Stimulated activated CD4-positive, alpha-beta T cell treated with anti-CD3 and anti-CD28 coated beads, Interleukin-12 subunit alpha, Interleukin-12 subunit beta, amount 100 ng/mL, for 48 hours (primary cell): ENCODE data around the gene SH2D3A.
"Not testable (repeated sequence)": the region's sequence is repeated elsewhere in the genome, so short reads cannot be mapped to it uniquely, and the experiment has no call there.

Experiments used
- DNase-seq, 3 donors: peaks; one replicate each; pipeline ENCODE4 v3.0.0-alpha.2; 2020; ENCODE audit warnings: low read depth in 2 of 3, low spot score in 1 of 3

SH2D3A gene

GRCh38 chr19:6767357-6768235, at the start of gene SH2D3A:
SH2D3A (minus strand) TSS chr19:6767435; CDS start chr19:6763748, 3,687 bp downstream.
- peak; percentile 88 to 95 (median 92) for DNase-seq

GRCh38 chr19:6813659-6814058, 46.4 kb upstream of the SH2D3A start:
- DNase-seq = no peak

- no peak for DNase-seq
Measured at GRCh38 chr19:6812612-6813011, 45.4 kb upstream of the SH2D3A start.

GRCh38 chr19:6811906-6812305, 44.7 kb upstream of the SH2D3A start:
- no peak for DNase-seq

- no peak for DNase-seq
Measured at GRCh38 chr19:6811378-6811777, 44.1 kb upstream of the SH2D3A start.

GRCh38 chr19:6809262-6809661, 42.0 kb upstream of the SH2D3A start:
- no peak for DNase-seq

- DNase-seq = no peak
Measured at GRCh38 chr19:6808494-6808893, 41.3 kb upstream of the SH2D3A start.

- DNase-seq = no peak
Measured at GRCh38 chr19:6807291-6807690, 40.1 kb upstream of the SH2D3A start.

- no peak for DNase-seq
Measured at GRCh38 chr19:6806488-6806887, 39.3 kb upstream of the SH2D3A start.

- no peak for DNase-seq
Measured at GRCh38 chr19:6803036-6803404, 35.8 kb upstream of the SH2D3A start.

GRCh38 chr19:6802336-6803035, 35.3 kb upstream of the SH2D3A start:
- peak; percentile 60 to 71 (median 64) for DNase-seq

- DNase-seq = peak; percentile 67 to 74 (median 73)
Measured at GRCh38 chr19:6801485-6802086, 34.4 kb upstream of the SH2D3A start.

GRCh38 chr19:6800991-6801484, 33.8 kb upstream of the SH2D3A start:
- no peak for DNase-seq

GRCh38 chr19:6800160-6800790, 33.0 kb upstream of the SH2D3A start:
- not testable (repeated sequence) for DNase-seq

- no peak for DNase-seq
Measured at GRCh38 chr19:6797646-6798045, 30.4 kb upstream of the SH2D3A start.

GRCh38 chr19:6796278-6796677, 29.0 kb upstream of the SH2D3A start:
- DNase-seq = no peak

GRCh38 chr19:6794686-6795431, 27.6 kb upstream of the SH2D3A start:
- DNase-seq = no peak

- no peak for DNase-seq
Measured at GRCh38 chr19:6793973-6794372, 26.7 kb upstream of the SH2D3A start.

GRCh38 chr19:6793411-6793810, 26.2 kb upstream of the SH2D3A start:
- no peak for DNase-seq

GRCh38 chr19:6791237-6791636, 24.0 kb upstream of the SH2D3A start:
- no peak for DNase-seq
